GM21390 (cell line): Measurements from ENCODE around the gene SLC44A4.
"Not testable (repeated sequence)": the region's sequence is repeated elsewhere in the genome, so short reads cannot be mapped to it uniquely, and the experiment has no call there.

ENCODE experiments used
- ATAC-seq: cut with Tn5 transposase; IDR thresholded peaks from one replicate; pipeline ENCODE4 v1.9.1; 2021; ENCODE audit not compliant: unreplicated experiment

SLC44A4 gene

DNA sequence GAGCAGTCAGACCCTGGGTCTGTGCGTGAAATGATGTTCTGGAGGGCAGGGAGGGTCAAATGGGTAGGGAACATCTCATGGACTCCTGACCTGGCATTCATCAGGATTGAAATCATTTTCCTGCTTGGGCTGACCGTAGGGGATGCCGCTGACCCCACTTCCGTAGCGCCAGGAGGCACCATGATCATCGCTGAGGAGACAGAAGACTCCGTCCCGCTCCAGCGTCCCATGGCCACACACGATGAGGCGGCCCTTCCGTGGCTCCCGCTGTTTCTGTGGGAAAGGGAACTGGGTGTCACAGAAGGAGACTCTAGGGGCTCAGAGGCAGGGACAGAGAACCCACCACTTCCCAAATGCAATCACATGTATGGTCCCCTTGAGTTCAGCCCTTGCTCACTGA lies 18.4 kb downstream of the SLC44A4 start:
- no peak for ATAC-seq

DNA sequence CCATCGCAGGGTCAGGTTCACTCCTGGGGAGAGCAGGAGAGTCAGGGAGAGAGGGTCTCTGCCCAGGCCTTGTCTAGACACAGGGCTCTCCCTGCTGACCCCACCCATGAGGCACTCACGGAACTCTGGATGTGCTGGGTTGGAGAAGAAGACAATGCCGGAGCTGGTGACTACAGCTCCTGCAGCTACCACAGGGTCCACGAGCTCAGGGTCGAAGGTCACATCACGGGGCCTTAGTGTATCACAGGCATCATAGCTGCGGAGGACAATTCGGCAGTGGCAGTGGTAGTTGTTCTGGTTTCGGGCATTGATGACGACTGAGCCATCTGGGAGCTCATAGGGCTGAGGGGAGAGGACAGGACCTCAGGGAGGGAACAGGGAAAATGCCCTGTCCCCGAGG lies 18.9 kb downstream of the SLC44A4 start:
- ATAC-seq = no peak

DNA sequence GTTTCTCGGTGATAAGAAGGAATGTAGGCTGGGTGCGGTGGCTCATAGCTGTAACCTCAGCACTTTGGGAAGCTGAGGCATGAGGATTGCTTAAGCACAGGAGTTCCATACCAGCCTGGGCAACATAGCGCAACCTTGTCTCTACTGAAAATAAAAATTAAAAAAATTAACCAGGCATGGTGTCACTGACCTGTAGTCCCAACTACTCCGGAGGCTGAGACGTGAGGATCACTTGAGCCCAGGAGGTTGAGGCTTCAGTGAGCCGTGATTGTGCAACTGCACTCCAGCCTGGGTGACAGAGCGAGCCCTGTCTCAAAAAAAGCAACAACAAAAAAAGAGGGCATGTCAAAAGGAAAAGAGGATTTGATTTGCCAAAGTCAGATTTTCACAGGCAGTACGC lies 20.1 kb downstream of the SLC44A4 start:
- no peak for ATAC-seq

DNA sequence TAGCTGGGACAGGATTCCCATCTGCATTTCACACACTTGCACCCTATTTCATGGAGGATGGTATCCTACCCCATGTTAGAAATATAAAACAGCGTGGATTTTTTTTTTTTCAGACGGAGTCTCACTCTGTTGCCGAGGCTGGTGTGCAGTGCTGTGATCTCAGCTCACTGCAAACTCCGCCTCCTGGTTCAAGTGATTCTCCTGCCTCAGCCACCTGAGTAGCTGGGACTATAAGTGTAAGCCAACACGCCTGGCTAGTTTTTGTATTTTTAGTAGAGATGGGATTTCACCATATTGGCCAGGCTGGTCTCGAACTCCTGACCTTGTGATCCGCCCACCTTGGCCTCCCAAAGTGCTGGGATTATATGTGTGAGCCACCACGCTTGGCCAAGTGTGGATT lies 21.0 kb downstream of the SLC44A4 start:
- not testable (repeated sequence) for ATAC-seq

DNA sequence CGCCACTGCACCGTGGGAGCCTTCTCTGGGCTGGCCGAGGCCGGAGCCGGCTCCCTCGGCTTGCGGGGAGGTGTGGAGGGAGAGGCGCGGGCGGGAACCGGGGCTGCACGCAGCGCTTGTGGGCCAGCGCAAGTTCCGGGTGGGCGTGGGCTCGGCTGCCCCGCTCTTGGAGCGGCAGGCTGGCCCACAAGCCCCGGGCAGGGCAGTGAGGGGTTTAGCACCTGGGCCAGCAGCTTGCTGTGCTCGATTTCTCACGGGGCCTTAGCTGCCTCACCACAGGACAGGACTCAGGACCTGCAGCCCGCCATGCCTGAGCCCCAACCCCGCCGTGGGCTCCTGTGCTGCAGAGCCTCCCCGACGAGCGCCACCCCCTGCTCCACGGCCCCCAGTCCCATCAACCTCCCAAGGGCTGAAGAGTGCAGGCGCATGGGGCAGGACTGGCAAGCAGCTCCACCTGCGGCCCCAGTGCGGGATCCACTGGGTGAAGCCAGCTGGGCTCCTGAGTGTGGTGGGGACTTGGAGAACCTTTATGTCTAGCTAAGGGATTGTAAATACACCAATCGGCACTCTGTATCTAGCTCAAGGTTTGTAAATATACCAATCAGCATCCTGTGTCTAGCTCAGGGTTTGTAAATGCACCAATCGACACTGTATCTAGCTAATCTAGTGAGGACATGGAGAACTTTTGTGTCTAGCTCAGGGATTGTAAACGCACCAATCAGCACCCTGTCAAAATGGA lies 26.6 kb downstream of the SLC44A4 start:
- ATAC-seq = not testable (repeated sequence)

DNA sequence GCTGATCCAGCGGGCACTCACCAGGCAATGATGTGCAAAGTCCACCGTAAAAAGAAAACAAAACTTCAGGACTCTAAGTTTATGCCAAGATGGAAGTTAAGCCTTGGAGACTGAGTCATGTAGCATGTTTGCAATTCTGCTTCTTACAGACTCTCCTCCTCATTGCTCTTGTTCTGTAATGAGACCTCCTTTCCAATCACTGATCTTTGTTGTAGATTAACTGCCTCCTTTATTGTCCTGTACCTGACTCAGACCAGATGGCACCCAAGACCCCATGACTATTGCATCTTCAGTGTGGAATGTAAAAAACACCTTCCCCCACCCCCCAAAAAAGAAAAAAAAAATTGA lies 27.3 kb downstream of the SLC44A4 start:
- ATAC-seq = no peak

DNA sequence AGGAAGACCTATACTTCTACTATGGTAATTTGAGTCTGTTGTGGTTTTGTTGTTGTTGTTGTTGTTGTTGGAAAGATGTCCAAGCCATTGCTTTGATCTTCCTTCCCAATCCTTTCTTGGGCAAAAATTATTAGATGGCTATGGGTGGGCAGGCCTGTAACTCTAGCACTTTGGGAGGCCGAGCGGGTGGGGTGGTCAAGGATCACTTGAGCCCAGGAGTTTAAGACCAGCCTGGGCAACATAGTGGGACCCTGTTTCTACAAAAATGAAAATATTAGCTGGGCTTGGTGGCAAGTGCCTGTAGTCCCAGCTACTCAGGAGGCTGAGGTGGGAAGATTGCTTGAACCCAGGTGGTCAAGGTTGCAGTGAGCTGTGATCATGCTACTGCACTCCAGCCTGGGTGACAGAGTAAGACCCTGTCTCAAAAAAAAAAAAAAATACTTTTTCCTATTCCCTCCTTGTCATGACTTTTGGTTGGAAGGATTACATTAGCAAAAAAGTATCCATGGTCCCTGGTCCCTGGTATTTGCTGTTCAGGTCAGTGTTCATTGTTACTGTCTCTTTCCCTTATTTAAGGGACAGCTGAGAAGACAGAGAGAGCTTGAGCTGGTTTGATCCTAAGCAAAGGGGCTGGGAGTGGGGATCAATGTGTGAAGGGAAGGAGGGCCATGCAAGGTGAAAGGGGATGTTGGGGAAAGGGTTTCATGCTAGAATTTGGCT lies 27.9 kb downstream of the SLC44A4 start:
- no peak for ATAC-seq

DNA sequence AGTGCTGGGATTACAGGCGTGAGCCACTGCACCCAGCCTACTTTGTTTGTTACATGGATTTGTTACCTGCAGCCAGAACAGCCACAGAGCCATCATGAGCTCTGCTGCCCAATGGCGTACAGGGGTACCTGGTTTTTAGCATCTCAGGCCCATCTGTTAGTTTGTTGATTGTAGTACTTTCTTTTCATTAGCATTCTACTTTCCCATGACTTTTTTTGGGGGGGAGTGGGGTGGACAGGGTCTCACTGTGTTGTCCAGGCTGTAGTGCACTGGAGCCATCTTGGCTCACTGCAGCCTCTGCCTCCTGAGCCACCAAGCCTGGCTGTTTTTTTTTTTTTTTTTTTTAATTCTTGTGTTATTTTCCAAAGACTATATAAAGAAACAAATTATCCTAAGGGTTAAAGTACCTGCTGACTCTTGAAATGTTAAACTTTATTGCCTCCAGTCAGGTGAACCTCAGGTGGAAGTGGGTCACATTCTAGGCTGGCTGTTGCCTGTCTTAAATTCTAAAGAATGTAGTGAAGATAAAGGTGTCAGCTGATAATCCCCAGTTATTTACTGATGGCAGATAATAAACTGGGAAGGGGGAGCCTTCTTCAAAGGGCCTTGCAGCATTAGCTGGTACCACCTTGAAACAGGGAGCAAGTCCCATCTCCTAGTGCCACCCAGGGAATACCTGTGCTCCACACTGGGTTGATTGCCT lies 31.4 kb downstream of the SLC44A4 start:
- no peak for ATAC-seq

DNA sequence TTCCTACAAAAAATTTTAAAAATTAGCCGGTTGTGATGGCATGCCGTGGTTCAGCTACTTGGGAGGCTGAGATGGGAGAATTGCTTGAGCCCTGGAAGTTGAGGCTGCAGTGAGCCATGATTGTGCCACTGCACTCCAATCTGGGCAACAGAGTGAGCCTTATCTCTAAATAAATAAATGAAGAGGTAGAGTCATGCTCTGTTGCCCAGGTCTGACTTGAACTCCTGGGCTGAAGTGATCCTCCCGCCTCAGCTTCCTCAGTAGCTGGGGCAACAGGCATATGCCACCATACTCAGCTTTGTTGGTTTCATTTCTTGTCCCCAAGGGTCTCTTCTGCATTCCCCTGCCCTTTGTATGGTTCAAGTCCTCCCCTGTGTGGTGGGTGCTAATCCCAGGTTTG lies 34.3 kb downstream of the SLC44A4 start:
- ATAC-seq = no peak

DNA sequence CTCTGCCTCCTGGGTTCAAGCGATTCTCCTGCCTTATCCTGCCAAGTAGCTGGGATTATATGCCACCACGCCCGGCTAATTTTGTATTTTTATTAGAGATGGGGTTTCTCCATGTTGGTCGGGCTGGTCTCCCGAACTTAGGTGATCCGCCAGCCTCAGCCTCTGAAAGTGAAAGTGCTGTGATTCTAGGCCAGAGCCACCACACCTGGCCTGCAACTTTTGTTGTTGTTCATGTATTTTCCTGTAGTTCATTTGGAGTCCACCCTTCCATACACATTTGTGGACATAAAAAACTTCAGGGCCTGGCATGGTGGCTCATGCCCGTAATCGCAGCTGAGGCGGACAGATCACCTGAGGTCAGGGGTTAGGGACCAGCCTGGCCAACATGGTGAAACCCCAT lies 36.7 kb downstream of the SLC44A4 start:
- no peak for ATAC-seq

DNA sequence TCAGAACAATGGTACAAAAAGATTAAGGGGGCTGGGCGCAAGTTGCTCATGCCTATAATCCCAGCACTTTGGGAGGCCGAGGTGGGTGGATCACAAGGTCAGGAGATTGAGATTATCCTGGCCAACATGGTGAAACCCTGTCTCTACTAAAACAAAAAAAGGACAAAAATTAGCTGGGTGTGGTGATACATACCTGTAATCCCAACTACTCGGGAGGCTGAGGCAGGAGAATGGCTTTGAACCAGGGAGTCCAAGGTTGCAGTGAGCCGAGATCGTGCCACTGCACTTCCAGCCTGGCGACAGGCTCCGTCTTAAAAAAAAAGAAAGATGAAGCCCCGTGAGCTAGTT lies 39.0 kb downstream of the SLC44A4 start:
- not testable (repeated sequence) for ATAC-seq

DNA sequence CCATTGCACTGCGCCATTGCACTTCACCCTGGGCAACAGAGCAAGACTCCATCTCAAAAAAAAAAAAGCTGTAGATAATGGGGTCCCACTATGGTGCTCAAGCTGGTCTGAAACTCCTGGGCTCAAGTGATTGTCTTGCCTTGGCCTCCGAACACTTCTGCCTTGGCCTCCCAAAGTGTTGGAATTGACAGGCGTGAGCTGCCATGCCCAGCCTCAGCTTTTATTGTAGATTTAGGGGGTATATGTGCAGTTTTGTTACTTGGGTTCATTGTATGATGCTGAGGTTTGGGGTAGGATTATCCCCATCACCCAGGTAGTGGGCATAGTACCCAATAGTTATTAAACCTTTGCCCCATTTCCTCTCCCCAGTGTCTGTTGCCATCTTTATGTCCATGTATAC lies 39.8 kb downstream of the SLC44A4 start:
- ATAC-seq = no peak

DNA sequence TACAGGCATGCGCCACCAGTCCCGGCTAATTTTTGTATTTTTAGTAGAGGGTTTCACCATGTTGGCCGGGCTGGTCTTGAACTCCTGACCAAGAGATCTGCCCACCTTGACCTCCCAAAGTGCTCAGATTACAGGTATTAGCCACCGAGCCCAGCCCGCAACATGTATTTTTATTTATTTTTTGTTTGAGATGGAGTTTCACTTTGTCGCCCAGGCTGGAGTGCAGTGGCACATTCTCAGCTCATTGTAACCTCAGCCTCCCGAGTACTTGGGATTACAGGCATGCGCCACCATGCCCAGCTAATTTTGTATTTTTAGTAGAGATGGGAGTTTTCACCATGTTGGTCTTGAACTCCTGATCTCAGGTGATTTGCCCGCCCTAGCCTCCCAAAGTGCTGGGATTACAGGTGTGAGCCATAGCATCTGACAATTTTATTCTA lies 40.7 kb downstream of the SLC44A4 start:
- ATAC-seq = not testable (repeated sequence)

DNA sequence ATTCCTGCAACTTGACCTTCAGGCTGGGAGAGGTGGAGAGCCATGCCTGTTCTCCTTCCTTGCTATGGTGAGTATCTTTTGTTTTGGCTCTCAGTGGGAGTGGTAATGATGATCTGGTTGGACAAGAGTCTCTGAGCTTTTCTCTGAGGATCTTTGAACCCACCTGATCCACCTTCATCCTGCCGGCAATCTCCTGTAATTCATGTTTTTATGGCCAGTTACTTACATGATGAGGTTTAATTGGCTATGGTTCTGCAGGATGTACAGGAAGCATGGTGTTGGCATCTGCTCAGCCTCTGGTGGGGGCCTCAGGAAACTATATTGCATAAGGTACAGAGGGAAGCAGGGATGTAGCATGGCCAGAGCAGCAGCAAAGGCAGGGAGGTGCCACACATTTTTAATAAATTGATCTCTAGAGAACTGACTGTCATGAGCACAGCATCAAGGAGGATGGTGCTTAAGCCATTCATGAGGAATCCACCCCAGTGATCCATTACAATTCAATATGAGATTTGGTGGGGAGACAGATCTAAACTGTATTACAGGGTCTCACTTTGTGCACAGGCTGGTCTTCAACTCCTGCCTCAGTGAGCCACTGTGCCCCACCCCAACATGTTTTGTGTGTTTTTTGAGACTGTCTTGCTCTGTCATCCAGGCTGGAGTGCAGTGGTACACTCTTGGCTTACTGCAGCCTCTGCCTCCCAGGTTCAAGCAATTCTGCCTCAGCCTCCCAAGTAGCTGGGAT lies 41.3 kb downstream of the SLC44A4 start:
- ATAC-seq = no peak

DNA sequence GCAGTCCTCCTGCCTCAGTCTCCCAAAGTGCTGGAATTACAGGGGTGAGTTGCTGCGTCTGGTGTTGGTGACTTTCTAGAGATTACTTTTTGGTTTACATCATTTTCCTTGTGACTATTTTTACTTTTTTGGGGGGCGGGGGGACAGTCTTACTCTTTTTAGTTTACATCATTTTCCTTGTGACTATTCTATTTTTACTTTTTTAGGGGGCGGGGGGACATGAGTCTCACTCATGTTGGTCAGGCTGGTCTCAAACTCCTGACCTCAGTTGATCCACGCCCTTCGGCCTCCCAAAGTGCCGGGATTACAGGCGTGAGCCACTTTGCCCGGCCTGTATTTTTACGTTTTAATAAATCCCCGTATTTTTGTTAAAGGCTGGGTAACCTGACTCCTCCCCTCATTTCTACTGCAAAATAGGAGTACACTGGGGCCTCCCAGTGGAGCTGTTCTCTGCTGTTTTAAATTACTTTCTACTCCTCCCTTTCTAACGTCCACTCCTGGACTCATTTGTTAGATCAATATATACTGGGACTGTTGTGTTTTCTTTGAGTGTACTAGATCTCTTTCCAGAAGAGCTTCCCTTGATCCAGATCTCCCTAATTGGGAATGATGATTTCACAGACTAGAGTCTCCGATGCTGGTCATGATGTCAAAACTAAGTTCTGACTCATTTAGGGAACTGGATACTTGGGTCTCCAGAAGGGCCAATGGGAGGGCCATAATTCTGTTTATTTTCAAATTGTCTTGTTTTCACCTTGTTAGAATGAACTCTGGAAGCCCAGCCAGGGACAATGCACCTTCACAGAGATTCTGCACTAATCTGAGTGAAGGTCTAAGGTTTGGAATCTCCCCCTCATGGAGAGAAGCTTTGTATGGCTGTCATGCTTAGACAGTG lies 42.1 kb downstream of the SLC44A4 start:
- ATAC-seq = no peak

DNA sequence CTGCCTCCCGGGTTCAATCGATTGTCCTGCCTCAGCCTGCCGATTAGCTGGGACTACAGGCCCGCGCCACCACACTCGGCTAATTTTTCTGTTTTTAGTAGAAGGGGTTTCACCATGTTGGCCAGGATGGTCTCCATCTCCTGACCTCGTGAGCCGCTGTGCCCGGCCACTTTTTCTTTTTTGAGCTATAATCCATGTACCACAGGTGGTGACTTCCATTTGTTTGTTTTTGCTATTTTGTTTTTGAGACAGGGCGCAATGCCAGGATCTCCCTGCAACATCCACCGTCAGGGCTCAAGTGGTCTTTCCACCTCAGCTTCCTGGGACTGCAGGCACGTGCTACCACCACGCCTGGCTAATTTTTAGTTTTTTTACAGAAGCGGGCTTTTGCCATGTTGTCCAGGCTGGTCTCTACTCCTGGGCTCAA lies 42.7 kb downstream of the SLC44A4 start:
- ATAC-seq = no peak

DNA sequence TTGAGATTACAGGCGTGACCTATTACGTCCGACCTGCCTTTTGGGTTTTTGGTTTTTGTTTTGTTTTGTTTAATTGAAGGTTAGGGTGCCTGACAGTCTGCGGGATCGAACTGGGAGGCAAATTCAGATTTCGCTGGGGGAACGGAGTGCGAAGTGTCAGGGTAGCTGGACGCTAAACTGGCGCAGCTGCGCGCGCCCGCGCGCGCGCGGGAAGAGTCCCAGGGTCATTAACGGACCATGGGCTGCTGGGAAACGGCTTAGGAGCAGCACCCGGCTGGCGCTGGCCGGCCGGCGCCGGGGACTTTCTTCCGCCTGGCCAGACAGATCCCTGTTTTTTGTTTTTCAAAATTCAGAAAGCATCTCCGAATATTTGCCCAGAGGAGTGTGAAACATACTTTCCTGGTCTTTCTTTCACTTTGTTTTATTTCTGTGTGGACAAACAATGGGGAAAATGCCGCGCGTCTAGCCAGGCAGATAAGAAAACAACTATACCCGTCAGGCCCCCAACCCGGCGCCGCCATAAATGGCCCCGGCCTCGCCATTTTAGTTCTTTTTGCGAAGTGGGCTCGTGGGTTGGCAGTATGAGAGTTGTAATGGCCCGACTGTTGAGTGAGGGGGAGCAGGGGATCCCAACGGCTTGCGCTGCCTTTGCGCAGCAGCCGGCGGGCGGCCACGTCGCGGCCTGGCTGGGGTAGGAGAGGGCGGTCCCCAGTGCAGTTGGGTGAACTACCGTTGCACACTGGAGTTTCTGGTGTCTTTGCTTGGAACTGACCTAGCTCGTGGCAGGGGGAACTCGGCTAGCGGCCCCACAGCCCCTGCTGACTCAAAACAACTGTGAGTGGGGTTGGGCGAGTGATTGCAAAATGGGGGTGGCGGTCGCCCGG lies 44.2 kb downstream of the SLC44A4 start:
- peak; percentile 43 for ATAC-seq

DNA sequence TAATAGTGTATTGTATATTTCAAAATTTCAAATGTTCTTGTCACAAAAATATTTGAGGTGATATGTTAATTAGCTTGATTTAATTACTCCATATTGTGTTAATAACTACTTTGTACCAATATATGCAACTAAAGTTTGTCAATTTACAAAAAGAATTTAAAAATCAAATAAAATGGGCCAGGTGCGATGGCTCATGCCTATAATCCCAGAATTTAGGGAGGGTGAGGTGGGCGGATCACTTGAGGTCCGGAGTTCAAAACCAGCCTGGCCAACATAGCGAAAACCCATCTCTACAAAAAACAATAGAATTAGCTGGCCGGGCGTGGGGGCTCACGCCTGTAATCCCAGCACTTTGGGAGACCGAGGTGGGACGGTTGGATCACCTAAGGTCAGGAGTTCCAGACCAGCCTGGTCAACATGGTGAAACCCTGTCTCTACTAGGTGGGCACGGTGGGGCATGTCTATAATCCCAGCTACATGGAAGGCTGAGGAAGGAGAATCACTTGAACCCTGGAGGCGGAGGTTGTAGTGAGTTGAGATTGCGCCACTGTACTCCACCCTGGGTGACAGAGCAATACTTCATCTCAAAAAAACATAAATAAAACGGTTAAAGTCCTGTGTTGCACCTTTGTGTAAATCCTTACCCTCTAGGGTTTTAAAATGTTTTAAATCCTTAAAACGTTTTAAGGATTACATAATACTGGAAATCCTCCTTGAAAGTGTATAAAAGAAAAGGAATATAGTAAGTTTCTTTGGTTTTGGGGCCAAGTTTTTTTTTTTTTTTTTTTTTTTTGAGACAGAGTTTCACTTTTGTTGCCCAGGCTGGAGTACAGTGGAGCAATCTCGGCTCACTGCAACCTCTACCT lies 47.2 kb downstream of the SLC44A4 start:
- no peak for ATAC-seq
